GM19463 (cell line): Measurements from ENCODE around the gene RPUSD1.
"Not testable (repeated sequence)": the region's sequence is repeated elsewhere in the genome, so short reads cannot be mapped to it uniquely, and the experiment has no call there.

ENCODE experiments used
- ATAC-seq: cut with Tn5 transposase; IDR thresholded peaks from one replicate; pipeline ENCODE4 v1.9.1; 2021; ENCODE audit warnings: mild to moderate bottlenecking, moderate library complexity; ENCODE audit not compliant: unreplicated experiment

The RPUSD1 gene

DNA sequence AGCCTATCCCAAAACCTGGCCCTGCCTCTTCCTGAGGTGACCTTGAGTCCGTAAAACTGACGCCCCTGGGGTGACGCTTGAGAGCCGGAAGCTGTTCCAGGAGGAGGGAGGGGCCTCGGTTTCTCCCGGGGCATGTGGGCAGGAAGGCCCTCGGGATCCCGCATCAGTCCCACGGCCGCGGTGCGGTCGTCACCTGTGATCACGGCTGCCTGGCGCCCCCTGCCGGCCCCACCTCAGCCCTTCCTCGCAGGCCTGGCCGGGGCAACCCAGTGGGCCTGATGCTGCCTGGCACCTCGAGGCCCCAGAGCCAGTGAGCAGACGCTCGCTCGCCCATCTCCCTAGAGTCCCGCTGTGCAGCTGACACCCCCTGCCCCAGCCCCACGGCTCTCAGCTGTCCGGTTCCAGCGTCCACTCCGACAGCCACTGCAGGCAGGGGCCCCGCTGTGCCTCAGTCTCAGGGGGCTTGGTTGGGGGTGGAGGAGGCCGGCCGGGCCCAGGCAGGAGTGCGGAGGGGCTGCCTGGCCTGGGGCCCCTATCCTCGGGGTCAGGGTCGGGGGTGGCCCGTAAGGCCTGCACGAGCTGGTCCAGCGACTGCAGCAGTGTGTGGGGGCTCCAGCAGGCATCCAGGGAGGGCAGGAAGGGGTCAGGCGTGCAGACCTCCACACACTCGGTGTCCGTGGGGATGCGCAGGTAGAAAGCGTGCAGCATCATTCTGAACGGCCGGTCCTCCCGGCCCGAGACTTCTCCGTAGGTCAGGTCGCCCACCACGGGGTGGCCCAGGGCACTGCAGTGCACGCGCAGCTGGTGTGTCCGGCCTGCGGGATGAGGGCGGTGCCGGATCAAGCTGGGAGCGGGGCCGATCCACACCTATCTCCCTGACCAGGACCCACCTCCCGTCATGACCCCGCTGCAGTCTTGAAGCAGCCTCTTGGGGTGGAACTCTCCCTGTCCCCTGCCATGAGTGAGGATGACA lies 2.3 kb downstream of the RPUSD1 start:
- ATAC-seq, result no peak

DNA sequence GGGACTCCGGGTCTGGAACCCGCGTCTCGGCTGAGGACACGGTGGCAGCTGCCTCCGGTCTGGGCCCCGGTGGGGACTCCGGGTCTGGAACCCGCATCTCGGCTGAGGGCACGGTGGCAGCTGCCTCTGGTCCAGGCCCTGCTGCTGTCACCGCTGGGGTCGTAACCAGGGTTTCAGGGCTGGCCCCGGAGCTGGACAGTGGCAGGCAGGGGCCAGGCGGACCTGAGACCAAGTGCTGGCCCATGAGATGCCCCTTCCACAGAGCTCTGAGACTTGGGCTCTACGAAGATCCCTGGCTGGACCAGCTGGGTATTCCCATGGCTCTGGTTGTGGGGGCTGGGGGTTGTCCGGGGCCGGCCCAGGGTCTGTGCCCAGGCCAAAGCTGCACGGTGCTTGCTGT lies 3.8 kb downstream of the RPUSD1 start:
- no peak for ATAC-seq

DNA sequence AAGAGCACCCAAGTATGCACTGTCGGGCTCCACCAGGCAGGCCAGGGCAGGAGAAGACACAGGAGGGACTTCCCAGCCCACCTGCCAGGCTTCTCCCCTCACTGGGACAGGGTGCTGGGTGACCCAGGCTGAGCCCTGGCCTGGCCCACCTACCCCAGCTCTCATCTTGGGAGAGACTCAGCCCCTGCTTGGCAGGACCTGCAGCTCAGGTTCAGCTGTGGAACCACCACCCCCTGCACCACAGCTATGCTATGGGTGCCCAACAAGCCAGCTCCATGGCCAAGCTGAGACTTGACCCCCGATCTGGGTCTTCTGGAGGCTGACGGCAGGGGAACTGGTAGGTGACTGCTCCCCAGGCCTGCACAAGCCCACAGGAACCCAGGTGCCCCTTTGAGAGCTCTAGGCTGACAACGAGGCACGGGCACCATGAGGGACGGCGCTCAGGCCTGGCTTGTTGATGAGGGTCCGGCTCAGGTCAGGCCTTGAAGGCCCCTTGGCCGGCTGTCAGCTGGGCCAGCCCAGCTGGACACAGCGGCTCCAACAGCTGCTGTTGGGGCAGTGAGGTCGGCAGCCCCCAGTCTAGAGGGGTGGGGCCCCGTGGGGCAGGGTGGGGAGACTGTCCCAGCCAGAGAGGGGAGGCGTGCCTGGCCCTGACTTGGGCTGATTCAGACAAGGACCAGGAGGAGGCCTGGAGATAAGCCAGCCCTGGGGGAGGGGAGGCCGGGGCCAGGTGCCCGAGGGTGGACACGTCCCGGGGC lies 4.6 kb downstream of the RPUSD1 start:
- ATAC-seq, result no peak

DNA sequence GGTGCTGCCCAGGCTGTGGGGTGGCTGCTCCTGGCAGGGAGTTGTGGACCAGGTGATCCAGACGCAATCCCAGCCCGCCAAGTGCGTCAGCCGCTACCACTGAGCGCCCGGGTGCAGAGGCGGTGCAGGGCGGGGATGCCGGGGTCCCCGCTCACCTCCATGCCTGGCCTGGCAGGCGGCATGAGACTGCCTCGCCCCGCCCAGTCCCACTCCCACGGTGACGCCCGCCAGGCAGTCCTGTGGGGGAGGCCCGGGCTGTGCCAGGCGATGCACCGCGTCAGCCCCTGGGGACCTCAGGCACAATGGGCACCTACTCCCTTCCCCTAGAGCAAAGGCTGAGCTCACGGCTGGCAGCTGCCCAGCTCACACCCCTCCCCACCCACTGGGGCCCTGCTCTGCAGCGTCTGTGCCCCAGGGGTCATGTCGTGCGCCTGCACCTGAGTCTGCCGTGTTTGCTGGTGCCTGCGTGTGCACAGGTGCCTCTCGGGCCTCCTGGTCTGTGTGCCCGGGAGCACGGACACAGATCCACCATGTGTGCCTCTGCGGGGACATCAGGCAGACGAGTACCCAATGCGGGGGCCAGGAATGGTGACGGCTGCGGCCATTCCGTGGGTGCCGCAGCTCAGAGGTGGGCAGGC lies 5.3 kb downstream of the RPUSD1 start:
- ATAC-seq, result no peak

- no peak for ATAC-seq
Observed at GRCh38 chr16:782258-782657, 5.9 kb downstream of the RPUSD1 start.

DNA sequence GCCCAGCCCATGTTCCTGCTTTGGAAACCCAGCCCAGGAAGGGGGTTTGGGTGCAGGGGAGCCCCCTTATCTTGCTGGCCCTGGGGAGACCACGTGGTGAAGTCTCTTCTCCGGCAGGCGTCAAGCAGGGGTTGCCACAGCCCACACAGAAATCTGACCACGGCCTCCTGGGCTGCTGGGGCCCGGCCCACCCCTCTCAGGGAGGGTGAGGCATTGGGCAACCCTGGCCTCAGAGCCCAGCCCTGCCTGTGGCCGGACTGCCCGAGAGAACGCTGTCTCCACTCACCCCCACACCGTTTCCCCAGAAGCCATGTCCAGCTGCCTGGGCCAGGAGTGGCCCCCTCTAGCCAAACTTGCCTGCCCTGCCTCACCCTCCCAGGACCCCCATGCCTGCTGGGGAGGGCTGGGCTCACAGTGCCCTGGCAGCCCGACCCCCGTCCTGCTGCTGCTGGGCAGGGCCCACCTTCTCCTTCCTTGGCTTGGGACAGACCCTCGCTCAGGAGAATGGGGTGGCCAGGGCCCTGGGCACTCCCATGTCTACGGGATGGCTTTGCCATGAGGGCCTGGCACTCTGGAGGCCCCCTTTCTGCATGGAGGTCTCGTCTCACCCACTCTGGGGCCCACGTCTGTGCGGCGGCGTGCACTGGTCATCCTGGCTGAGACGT lies 6.7 kb downstream of the RPUSD1 start:
- no peak for ATAC-seq

DNA sequence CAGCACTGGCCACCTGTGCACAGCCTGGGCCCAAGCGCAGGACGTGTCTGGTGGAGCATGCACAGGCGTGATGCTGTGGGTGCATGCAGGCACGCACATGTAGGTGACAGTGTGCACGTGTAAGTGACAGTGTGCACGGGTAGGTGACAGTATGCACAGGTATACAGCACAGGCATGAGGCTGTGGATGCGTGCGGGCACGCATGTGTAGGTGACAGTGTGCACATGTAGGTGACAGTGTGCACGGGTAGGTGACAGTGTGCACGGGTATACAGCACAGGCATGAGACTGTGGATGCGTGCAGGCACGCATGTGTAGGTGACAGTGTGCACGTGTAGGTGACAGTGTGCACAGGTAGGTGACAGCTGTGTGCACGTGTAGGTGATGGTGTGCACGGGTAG lies 7.9 kb downstream of the RPUSD1 start:
- ATAC-seq, result no peak

DNA sequence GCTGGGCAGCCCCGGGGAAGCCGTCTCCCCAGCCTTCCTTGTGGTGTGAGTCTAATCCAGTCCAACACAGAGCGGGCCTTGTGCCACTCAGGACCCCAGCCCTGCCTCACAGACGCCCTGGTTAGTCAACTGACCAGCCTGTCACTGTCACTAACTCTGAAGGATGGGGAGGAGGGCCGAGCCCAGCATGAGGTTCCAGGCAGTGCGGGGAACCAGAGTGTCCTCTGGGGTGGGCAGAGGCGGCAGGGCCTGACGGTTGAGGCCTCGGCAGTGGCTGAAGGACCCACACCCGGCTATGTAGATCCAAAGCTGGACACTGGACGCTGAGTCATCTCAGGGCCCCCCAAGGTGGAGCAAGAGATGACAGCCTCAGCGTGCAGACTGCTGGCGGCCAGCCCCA lies 8.6 kb downstream of the RPUSD1 start:
- no peak for ATAC-seq

- no peak for ATAC-seq
Observed at GRCh38 chr16:778909-779527, 9.2 kb downstream of the RPUSD1 start.

- ATAC-seq, result no peak
Observed at GRCh38 chr16:778447-778846, 9.7 kb downstream of the RPUSD1 start.

GRCh38 chr16:777826-778225 lies 10.4 kb downstream of the RPUSD1 start:
- no peak for ATAC-seq

DNA sequence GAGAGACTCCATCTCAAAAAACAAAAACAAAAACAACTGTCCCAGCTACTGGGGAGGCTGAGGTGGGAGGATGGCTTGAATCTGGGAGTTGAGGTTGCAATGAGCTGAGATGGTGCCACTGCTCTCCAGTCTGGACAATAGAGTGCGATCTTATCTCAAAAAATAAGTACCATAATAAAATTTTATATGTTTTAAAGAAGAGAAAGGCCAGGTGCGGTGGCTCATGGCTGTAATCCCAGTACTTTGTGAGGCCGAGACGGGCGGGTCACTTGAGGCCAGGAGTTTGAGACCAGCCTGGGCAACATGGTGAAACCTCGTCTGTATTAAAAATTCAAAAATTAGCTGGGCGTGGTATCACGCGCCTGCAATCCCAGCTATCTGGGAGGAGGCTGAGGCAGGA lies 11.4 kb downstream of the RPUSD1 start:
- ATAC-seq, result no peak

- ATAC-seq, result not testable (repeated sequence)
Observed at GRCh38 chr16:776298-776697, 11.9 kb downstream of the RPUSD1 start.

DNA sequence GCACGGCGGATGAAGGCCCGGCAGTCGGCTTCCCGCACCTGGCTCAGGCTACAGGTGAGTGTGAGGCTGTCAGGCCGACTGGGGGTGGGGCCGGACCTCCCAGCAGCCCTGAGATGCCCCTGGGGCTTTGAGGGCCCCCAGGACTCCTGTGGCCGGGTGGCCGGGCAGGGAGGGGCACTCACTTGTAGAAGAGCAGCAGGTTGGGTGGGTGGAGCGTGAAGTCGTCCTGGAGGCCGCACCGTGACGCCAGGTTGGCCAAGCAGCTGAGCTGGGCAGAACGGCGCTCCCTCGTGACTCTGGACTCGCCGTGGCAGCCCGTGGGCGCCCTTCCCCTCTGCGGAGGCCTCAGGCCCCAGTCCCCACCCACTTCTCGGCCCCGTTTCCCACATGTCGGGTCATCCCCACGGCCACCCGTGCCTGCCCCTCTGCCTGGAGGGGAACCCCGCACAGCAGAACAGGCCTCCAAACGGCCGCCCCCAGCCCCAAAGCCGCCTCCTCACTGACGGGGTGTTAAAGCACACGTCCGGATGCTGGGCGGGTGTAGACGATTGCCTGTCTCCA lies 12.9 kb downstream of the RPUSD1 start:
- ATAC-seq, result no peak

DNA sequence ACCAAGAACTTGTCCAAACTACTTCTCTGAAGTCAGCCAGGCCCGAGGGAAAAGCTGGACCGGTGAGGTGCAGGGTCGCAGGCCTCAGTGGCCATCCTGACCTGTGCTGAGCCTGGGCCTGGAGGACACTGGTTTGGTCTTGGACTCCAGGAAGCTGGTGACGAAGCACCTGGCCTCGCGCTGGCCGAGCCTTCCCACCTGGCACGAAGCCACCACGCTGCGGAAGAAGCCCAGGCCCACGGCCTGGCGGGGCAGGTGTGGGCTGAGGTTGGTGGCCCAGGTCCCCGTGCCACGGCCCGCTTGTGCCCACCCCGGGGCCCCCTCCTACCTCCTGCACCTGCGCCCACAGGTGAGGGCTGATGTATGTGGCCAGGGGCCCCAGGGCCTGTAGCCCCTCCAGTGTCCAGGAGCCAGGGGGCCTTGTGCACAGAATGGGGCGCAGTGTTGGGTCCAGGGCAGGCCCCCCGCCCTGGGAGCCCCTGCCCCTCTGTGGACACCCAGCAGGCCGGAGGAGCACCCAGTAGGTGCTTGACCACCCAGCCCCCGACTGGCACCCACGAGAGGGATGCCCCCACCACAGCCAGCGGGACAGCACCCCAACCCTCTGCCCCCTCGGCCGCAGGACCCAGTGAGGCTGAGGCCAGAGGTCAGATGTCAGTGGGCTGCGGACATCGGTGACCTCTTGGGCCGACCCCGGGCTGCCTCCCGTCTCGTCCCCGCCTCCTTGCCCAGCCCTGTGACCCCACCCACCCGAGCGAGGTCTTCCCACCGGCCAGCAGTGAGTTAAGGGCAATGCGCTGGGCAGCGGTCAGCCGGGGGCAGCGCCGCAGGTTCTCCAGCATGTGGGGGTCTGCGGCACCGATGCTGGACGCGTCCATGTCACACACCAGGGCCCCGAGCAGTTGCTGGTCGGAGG lies 13.8 kb downstream of the RPUSD1 start:
- no peak for ATAC-seq

- no peak for ATAC-seq
Observed at GRCh38 chr16:772959-773358, 15.2 kb downstream of the RPUSD1 start.

DNA sequence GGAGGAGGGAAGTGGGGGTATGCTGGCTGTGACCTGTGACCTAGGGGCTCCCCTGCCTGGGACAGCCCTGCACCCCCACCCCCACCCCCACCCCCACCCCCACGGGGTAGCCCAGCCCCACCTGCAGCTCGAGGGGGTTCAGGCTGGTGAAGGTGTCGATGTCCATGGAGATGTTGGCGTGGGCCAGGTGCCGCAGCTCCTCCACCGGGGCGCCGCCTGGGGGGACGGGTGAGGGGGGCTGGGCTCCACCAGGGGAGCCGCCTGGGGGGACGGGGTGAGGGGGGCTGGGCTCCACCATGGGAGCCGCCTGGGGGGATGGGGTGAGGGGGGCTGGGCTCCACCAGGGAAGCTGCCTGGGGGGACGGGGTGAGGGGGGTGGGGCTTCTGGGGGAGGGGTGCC lies 17.8 kb downstream of the RPUSD1 start:
- ATAC-seq, result no peak

GRCh38 chr16:769934-770333 lies 18.2 kb downstream of the RPUSD1 start:
- ATAC-seq, result no peak

DNA sequence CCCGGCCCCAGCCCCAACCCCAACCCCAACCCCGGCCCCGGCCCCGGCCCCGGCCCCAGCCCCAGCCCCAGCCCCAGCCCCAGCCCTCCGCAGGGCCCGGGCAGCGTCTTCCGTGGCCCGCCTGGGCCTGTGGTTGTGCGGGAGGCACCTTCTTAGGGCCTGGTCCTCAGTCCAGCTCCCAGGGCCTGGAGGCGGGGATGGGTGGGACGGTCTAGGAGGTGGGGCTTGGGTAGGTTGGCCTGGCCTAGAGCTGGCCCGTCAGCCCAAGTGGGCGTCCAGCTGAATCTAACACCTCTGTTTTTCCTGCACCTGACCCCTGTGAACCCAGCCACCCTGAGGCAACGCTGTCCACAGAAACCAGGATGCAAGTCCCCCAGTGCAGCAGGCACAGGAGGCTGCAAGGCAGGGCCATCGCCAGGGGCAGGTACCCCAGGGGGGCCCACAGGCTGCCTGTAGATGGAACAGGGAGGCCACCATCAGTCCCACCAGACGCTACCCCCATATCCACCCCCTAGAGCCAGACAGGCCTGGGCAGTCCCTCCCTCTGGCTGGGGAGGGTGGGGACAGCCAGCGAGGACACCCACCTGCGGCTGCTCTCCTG lies 18.9 kb downstream of the RPUSD1 start:
- no peak for ATAC-seq
